Esophagus squamous epithelium (tissue), 4 donors: ENCODE measurements around the gene CXADR.

Source experiments
- POLR2A ChIP-seq, 4 donors: fragments of 450-650 bp; IDR thresholded peaks; one replicate each; pipeline ENCODE4 v1.6.1; 2017; ENCODE audit warnings: antibody characterized with exemption in 4 of 4, mild to moderate bottlenecking in 4 of 4, moderate library complexity in 3 of 4
- TF ChIP-seq, protein P1 (sequence below), 6 experiments: fragments of 450-650 bp in 4 of 6; fragments of 200-600 bp in 2 of 6; sonication (generic) in 2 of 6; IDR thresholded peaks; one replicate each; pipeline ENCODE4 v1.5.1; 2016 to 2019; ENCODE audit warnings: antibody characterized with exemption in 6 of 6, mild to moderate bottlenecking in 4 of 6, moderate library complexity in 4 of 6

DNA sequence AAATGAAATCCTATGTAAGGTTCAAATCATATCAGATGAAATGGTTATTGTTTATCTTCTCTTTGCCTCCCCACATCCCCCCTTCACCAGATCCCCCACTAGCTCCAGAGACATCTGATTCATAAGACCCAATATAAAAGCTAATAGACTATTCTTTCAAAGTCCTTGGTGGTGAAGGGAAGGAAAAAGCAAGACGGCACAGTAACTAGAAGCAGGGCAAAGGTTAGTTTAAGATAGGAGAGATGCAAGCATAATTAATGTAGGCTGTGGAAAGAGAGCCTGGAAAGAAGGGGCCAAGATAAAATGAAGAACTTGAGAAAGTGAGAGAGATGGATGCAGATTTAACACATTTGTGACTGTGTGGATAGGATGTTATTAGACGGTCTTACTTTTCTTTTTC, 66.0 kb downstream of the CXADR start:
- TF ChIP-seq, protein P1, sequence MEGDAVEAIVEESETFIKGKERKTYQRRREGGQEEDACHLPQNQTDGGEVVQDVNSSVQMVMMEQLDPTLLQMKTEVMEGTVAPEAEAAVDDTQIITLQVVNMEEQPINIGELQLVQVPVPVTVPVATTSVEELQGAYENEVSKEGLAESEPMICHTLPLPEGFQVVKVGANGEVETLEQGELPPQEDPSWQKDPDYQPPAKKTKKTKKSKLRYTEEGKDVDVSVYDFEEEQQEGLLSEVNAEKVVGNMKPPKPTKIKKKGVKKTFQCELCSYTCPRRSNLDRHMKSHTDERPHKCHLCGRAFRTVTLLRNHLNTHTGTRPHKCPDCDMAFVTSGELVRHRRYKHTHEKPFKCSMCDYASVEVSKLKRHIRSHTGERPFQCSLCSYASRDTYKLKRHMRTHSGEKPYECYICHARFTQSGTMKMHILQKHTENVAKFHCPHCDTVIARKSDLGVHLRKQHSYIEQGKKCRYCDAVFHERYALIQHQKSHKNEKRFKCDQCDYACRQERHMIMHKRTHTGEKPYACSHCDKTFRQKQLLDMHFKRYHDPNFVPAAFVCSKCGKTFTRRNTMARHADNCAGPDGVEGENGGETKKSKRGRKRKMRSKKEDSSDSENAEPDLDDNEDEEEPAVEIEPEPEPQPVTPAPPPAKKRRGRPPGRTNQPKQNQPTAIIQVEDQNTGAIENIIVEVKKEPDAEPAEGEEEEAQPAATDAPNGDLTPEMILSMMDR (IDR thresholded peaks at IDR 0.05) = no peak
- TF ChIP-seq POLR2A (IDR thresholded peaks at IDR 0.05) = no peak
